Amniotic stem cell (primary cell): ENCODE measurements around the gene ARL2BP.

Source experiments
- DNase-seq: peaks from one replicate; lab custom pipeline; 2025; lab: John Stamatoyannopoulos, UW

Gene ARL2BP

GRCh38 chr16:57283214-57283958 is 38.3 kb downstream of the ARL2BP start:
- no peak for DNase-seq

GRCh38 chr16:57283959-57284208 is 38.8 kb downstream of the ARL2BP start:
- DNase-seq = no peak

- DNase-seq = no peak
Observed at GRCh38 chr16:57284209-57284951, 39.3 kb downstream of the ARL2BP start, which contains the start of gene PLLP. TSS of gene PLLP (minus strand) at chr16:57284672. CDS start at chr16:57284540, 132 bp downstream.

GRCh38 chr16:57284952-57285363 is 39.9 kb downstream of the ARL2BP start:
- DNase-seq = no peak

- no peak for DNase-seq
Observed at GRCh38 chr16:57285379-57285778, 40.3 kb downstream of the ARL2BP start.

- no peak for DNase-seq
Observed at GRCh38 chr16:57289391-57290257, 44.6 kb downstream of the ARL2BP start.

GRCh38 chr16:57297856-57298255 is 52.8 kb downstream of the ARL2BP start:
- DNase-seq = no peak

- DNase-seq = no peak
Observed at GRCh38 chr16:57299009-57299718, 54.1 kb downstream of the ARL2BP start.

GRCh38 chr16:57299719-57300386 is 54.8 kb downstream of the ARL2BP start:
- peak; percentile 98 for DNase-seq

- peak; percentile 97 for DNase-seq
Observed at GRCh38 chr16:57300387-57301125, 55.5 kb downstream of the ARL2BP start.

- DNase-seq = no peak
Observed at GRCh38 chr16:57301126-57301817, 56.2 kb downstream of the ARL2BP start.
